AG04450 (cell line): Measurements from ENCODE around the gene TEAD2. TPM values are rescaled to one million over a fixed set of nuclear protein-coding genes. Genes with fewer than 3 reads are reported as not detected.

ENCODE experiments used
- CTCF ChIA-PET: fragments of 300-600, 350-600 bp; formaldehyde crosslinking; extraction: SDS; loops from one replicate; lab custom pipeline; 2022; ENCODE audit warnings: antibody characterized with exemption, inconsistent platforms; lab: Charles Lee
- POLR2A ChIA-PET: fragments of 350-600 bp; formaldehyde crosslinking; extraction: SDS; loops from one replicate; lab custom pipeline; 2021; ENCODE audit warnings: antibody characterized with exemption, inconsistent platforms; lab: Yijun Ruan, JAX
- DNase-seq: peaks from one replicate; pipeline ENCODE4 v3.0.0-alpha.2; 2011; ENCODE audit warnings: low read depth, low spot score
- H3K27ac ChIP-seq: one replicate; pipeline ENCODE4 v1.5.1; 2012; ENCODE audit warnings: low read depth, low read length, control low read depth
- H3K27me3 ChIP-seq: one replicate; pipeline ENCODE4 v1.6.0; 2012; ENCODE audit warnings: low read length; ENCODE audit not compliant: control insufficient read depth, insufficient read depth
- H3K4me3 ChIP-seq: 2 replicates; pipeline ENCODE4 v1.5.1; 2011; ENCODE audit warnings: mild to moderate bottlenecking, low read depth, low read length, control low read depth
- H3K9me3 ChIP-seq: 2 replicates; pipeline ENCODE4 v1.5.1; 2012; ENCODE audit warnings: low read length; ENCODE audit not compliant: control insufficient read depth, insufficient read depth
- CTCF ChIP-seq: IDR thresholded peaks from 2 replicates; pipeline ENCODE4 v1.5.1; 2011; ENCODE audit warnings: low read depth, low read length, control low read depth, inconsistent platforms
- polyA plus RNA-seq: library from polyadenylated mRNA; depleted of rRNA; stranded (reverse); fragments of >200 nt; gene quantifications from 2 replicates; pipeline ENCODE4 v1.2.3, GENCODE V29; 2011

TEAD2 gene
- polyA plus RNA-seq, 1 experiment, result 32.8 TPM

- no peak within 1 kb of the TSS for H3K4me3 ChIP-seq
- TF ChIP-seq CTCF, result no peak
- no peak for DNase-seq
- no peak within 1 kb of the TSS for H3K27ac ChIP-seq
- ChIA-PET POLR2A (interaction anchor here (0.7 kb wide), 1 partner anchor 87 kb away, joined by 5 read pairs; no protein-coding TSS in a partner anchor), CTCF (no interaction called here)
- peaks cover 5% of the 10 kb centered on the region; the same call in 1 of the 2 replicates for H3K9me3 ChIP-seq
- peaks cover 6% of the 10 kb centered on the region for H3K27me3 ChIP-seq
Measured at GRCh38 chr19:49387936-49388372, 25.7 kb upstream of the TEAD2 start, which contains the start of gene KASH5. KASH5 (plus strand) TSS chr19:49388249; CDS start chr19:49390884, 2,635 bp downstream.

GRCh38 chr19:49383599-49383998, 21.4 kb upstream of the TEAD2 start:
- Histone ChIP-seq H3K4me3 (no peak overlapping the region), H3K9me3 (peaks cover 5% of the 10 kb centered on the region), H3K27me3 (no peaks in the 10 kb centered on the region), H3K27ac (no peak overlapping the region)
- no peak for DNase-seq
- ChIA-PET CTCF (interaction anchor here (0.7 kb wide), 1 partner anchor 203 kb away, joined by 3 read pairs; no protein-coding TSS in a partner anchor), POLR2A (no interaction called here)
- no peak for TF ChIP-seq CTCF

GRCh38 chr19:49382639-49383038, 20.4 kb upstream of the TEAD2 start:
- Histone ChIP-seq H3K27ac (no peak overlapping the region), H3K4me3 (no peak overlapping the region), H3K9me3 (no peaks in the 10 kb centered on the region; the same call in 1 of the 2 replicates), H3K27me3 (no peaks in the 10 kb centered on the region)
- no peak for DNase-seq
- no peak for TF ChIP-seq CTCF
- ChIA-PET POLR2A (no interaction called here), CTCF (interaction anchor here (1.1 kb wide), 1 partner anchor 9 kb away, joined by 4 read pairs; no protein-coding TSS in a partner anchor)

- H3K4me3 ChIP-seq, result no peak overlapping the region
- H3K9me3 ChIP-seq, result no peaks in the 10 kb centered on the region; the same call in 1 of the 2 replicates
- no peak overlapping the region for H3K27ac ChIP-seq
- H3K27me3 ChIP-seq, result no peaks in the 10 kb centered on the region
- CTCF ChIA-PET, result interaction anchor here (1.2 kb wide), 1 partner anchor 18 kb away, joined by 3 read pairs; no protein-coding TSS in a partner anchor
- TF ChIP-seq CTCF, result no peak
- POLR2A ChIA-PET, result no interaction called here
- no peak for DNase-seq
Measured at GRCh38 chr19:49380391-49380790, 18.2 kb upstream of the TEAD2 start.

- no peak for DNase-seq
- TF ChIP-seq CTCF, result no peak
- Histone ChIP-seq H3K4me3 (no peak overlapping the region), H3K27me3 (peaks cover 6% of the 10 kb centered on the region), H3K9me3 (no peaks in the 10 kb centered on the region; the same call in 1 of the 2 replicates), H3K27ac (no peak overlapping the region)
- CTCF ChIA-PET, result no interaction called here
- POLR2A ChIA-PET, result no interaction called here
Measured at GRCh38 chr19:49378512-49378911, 16.3 kb upstream of the TEAD2 start.
